Measurements from ENCODE around the gene DPY19L3.

DPY19L3 gene

DNA sequence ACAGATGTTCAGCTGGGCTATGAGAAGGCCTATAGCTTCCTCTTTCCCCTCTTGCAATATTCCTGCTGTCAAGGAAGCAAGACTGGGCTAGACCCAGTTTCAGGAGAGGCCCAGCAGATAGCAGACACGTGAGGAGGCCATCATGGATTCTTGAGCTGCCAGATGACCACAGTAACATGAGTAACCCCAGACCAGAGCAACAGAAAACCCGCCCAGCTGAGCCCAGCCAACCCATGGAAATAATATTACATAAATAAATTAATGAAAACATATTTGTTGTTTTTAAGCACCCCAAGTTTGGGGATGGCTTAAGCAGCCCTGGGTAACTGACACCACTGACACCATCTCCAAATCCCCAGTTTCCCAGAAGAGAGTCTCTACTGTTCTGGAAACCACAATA, 125.2 kb downstream of the DPY19L3 start:
- H3K4me3 ChIP-seq (ENCODE audit: low read depth, low read length), result no peak overlapping the region
- TF ChIP-seq, protein P1, sequence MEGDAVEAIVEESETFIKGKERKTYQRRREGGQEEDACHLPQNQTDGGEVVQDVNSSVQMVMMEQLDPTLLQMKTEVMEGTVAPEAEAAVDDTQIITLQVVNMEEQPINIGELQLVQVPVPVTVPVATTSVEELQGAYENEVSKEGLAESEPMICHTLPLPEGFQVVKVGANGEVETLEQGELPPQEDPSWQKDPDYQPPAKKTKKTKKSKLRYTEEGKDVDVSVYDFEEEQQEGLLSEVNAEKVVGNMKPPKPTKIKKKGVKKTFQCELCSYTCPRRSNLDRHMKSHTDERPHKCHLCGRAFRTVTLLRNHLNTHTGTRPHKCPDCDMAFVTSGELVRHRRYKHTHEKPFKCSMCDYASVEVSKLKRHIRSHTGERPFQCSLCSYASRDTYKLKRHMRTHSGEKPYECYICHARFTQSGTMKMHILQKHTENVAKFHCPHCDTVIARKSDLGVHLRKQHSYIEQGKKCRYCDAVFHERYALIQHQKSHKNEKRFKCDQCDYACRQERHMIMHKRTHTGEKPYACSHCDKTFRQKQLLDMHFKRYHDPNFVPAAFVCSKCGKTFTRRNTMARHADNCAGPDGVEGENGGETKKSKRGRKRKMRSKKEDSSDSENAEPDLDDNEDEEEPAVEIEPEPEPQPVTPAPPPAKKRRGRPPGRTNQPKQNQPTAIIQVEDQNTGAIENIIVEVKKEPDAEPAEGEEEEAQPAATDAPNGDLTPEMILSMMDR (IDR thresholded peaks at IDR 0.05; ENCODE audit: low read depth, low read length), result no peak

DNA sequence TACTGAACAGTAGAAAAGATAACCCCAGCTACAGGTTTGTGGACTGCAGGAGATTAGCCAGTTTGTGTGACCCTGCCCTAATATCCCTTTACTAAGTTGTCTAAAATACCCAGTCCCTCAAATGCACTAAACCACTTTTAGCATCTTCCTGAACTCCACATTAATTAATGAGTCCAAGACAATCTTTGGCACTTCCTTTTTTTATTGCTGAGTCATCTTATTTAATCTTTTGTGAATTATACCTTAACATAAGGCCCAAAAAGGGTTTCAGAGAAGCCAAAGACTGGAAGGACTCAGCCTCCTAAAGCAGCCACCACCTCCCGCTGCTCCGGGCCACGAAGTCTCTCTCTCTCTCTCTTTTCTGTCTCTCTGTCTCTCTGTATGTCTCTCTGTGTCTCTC, 126.7 kb downstream of the DPY19L3 start:
- no peak overlapping the region for H3K4me3 ChIP-seq (ENCODE audit: low read depth, low read length)
- TF ChIP-seq, protein P1 (IDR thresholded peaks at IDR 0.05; ENCODE audit: low read depth, low read length), result no peak

All from WI38 (cell line).